Measurements from ENCODE around the gene NPPC.

- TF ChIP-seq CTCF (conservative IDR thresholded peaks at IDR 0.05; ENCODE audit: low read depth, low read length) = no peak
- TF ChIP-seq EZH2 (IDR thresholded peaks at IDR 0.05; ENCODE audit: low read length, unreplicated experiment) = no peak
These were observed 21.5 kb upstream of the NPPC start for GRCh38 chr2:231947694-231948093.
